ENCODE results near the gene KDM7A.
"Not testable (repeated sequence)": the region's sequence is repeated elsewhere in the genome, so short reads cannot be mapped to it uniquely, and the experiment has no call there.

Gene KDM7A

GRCh38 chr7:140201393-140201792, 24.6 kb upstream of the KDM7A start:
- FAIRE-seq: no peak

GRCh38 chr7:140200061-140200989, 23.5 kb upstream of the KDM7A start:
- no peak for FAIRE-seq

GRCh38 chr7:140197938-140198337, 21.2 kb upstream of the KDM7A start:
- no peak for FAIRE-seq

GRCh38 chr7:140197218-140197890, 20.6 kb upstream of the KDM7A start:
- no peak for FAIRE-seq

GRCh38 chr7:140196361-140197217, 19.8 kb upstream of the KDM7A start:
- no peak for FAIRE-seq

GRCh38 chr7:140195859-140196258, 19.1 kb upstream of the KDM7A start:
- no peak for FAIRE-seq

GRCh38 chr7:140192620-140193019, 15.8 kb upstream of the KDM7A start:
- FAIRE-seq: no peak

GRCh38 chr7:140192176-140192575, 15.4 kb upstream of the KDM7A start:
- no peak for FAIRE-seq

- no peak for FAIRE-seq
Measured at GRCh38 chr7:140190588-140190987, 13.8 kb upstream of the KDM7A start.

- FAIRE-seq: no peak
Measured at GRCh38 chr7:140189917-140190316, 13.1 kb upstream of the KDM7A start.

- FAIRE-seq: no peak
Measured at GRCh38 chr7:140182917-140183316, 6.1 kb upstream of the KDM7A start.

- no peak for FAIRE-seq
Measured at GRCh38 chr7:140179339-140179738, 2.6 kb upstream of the KDM7A start.

- no peak for FAIRE-seq
Measured at GRCh38 chr7:140176122-140176701, 571 bp downstream of the KDM7A start.

GRCh38 chr7:140175221-140176121, 1.3 kb downstream of the KDM7A start:
- peak; percentile 41 for FAIRE-seq

GRCh38 chr7:140174217-140174616, 2.6 kb downstream of the KDM7A start:
- FAIRE-seq: no peak

- FAIRE-seq: no peak
Measured at GRCh38 chr7:140170375-140170774, 6.4 kb downstream of the KDM7A start.

- no peak for FAIRE-seq
Measured at GRCh38 chr7:140168816-140169215, 8.0 kb downstream of the KDM7A start.

GRCh38 chr7:140165422-140165821, 11.4 kb downstream of the KDM7A start:
- no peak for FAIRE-seq

- not testable (repeated sequence) for FAIRE-seq
Measured at GRCh38 chr7:140162081-140162480, 14.7 kb downstream of the KDM7A start.

- FAIRE-seq: no peak
Measured at GRCh38 chr7:140161047-140161446, 15.7 kb downstream of the KDM7A start.

GRCh38 chr7:140160308-140160707, 16.5 kb downstream of the KDM7A start:
- FAIRE-seq: no peak

- FAIRE-seq: no peak
Measured at GRCh38 chr7:140159497-140159896, 17.3 kb downstream of the KDM7A start.
